Natural killer cell (primary cell): ENCODE results near the gene ZSWIM4. TPM values are rescaled to one million over a fixed set of nuclear protein-coding genes. Genes with fewer than 3 reads are reported as not detected.
"Not testable (repeated sequence)": the region's sequence is repeated elsewhere in the genome, so short reads cannot be mapped to it uniquely, and the experiment has no call there.

Source experiments
- ATAC-seq, 3 donors: fragments of 150-1000 bp in 2 of 3; fragments of 200-7000 bp in 1 of 3; cut with Tn5 transposase; 1 replicate in 1 of 3; 2 replicates in 2 of 3; pipeline ENCODE4 v1.10.0; 2021; ENCODE audit warnings: mild to moderate bottlenecking in 2 of 3, moderate library complexity in 2 of 3
- DNase-seq, 2 donors: peaks; one replicate each; pipeline versions ENCODE4 v3.0.0 to v3.0.0-alpha.2; 2013 to 2021; ENCODE audit warnings: mixed read lengths in 1 of 2
- H3K27ac ChIP-seq: one replicate; pipeline ENCODE4 v1.5.1; 2013; ENCODE audit warnings: mild to moderate bottlenecking, low read length
- H3K27me3 ChIP-seq: one replicate; pipeline ENCODE4 v1.6.1; 2013; ENCODE audit warnings: low read length; ENCODE audit not compliant: control insufficient read depth, insufficient read depth
- H3K36me3 ChIP-seq: one replicate; pipeline ENCODE4 v1.6.1; 2013; ENCODE audit warnings: low read length; ENCODE audit not compliant: control insufficient read depth, insufficient read depth
- H3K4me1 ChIP-seq: one replicate; pipeline ENCODE4 v1.6.1; 2013; ENCODE audit warnings: low read length; ENCODE audit not compliant: control insufficient read depth, insufficient read depth
- H3K4me3 ChIP-seq: one replicate; pipeline ENCODE4 v1.5.1; 2013; ENCODE audit warnings: low read length
- H3K9me3 ChIP-seq: one replicate; pipeline ENCODE4 v1.6.1; 2013; ENCODE audit warnings: low read length; ENCODE audit not compliant: control insufficient read depth, insufficient read depth
- H3K27ac Mint-ChIP-seq, 2 donors: one replicate each; pipeline ENCODE4 v1.8.0; 2022; ENCODE audit warnings: mild to moderate bottlenecking in 2 of 2, mixed read lengths in 2 of 2, moderate library complexity in 1 of 2
- H3K27me3 Mint-ChIP-seq, 2 donors: one replicate each; pipeline ENCODE4 v1.8.0; 2022; ENCODE audit warnings: low read depth in 2 of 2, mixed read lengths in 2 of 2
- H3K36me3 Mint-ChIP-seq: one replicate; pipeline ENCODE4 v1.8.0; 2022; ENCODE audit warnings: mixed read lengths
- H3K4me1 Mint-ChIP-seq, 2 donors: one replicate each; pipeline ENCODE4 v1.8.0; 2022; ENCODE audit warnings: mixed read lengths in 2 of 2
- H3K4me3 Mint-ChIP-seq: one replicate; pipeline ENCODE4 v1.8.0; 2022; ENCODE audit warnings: mild to moderate bottlenecking, moderate library complexity, mixed read lengths
- H3K9me3 Mint-ChIP-seq, 2 donors: one replicate each; pipeline ENCODE4 v1.8.0; 2022; ENCODE audit warnings: mixed read lengths in 2 of 2
- WGBS: methylation state at CpG from one replicate; pipeline ENCODE4 v1.1.7; 2013; ENCODE audit warnings: missing lambda C conversion rate; ENCODE audit not compliant: insufficient coverage; 5-methylcytosine and 5-hydroxymethylcytosine counted together
- intact Hi-C: fragments of 100-400 bp; cut with micrococcal nuclease; formaldehyde crosslinking; loops from one replicate; pipeline ENCODE4 v1.14.2; 2022
- total RNA-seq, 4 donors: library from RNA; stranded (reverse); fragments of 120-200 nt in 1 of 4; gene quantifications; one replicate each; pipeline versions ENCODE4 v1.2.3 to v1.2.4, GENCODE V29; 2013 to 2022
- TF ChIP-seq, protein P1 (sequence below): fragments of 200-600 bp; IDR thresholded peaks from one replicate; pipeline ENCODE4 v1.8.0; 2022; ENCODE audit warnings: antibody characterized with exemption

ZSWIM4 gene
- total RNA-seq, 3 donors from 2014 or later (not counting 1 experiment from before 2014, with no cell fraction given): 5.8 to 5.9 (median 5.9) TPM

- H3K4me3 Mint-ChIP-seq: peak overlapping the region; percentile 80
- no peaks in the 10 kb centered on the region for H3K27me3 Mint-ChIP-seq
- 71% methylated on average over 25 of the region's 26 CpGs for WGBS
- DNase-seq: peak; percentile 71 to 75
- peak overlapping the region; percentile 77 for H3K27ac ChIP-seq
- ATAC-seq: peak in 1 of 3 donors; percentile 16
- H3K36me3 ChIP-seq: no peaks in the 10 kb centered on the region
- peaks cover 43% of the 10 kb centered on the region for H3K4me1 ChIP-seq
- intact Hi-C loops: no loop called here
- H3K9me3 ChIP-seq: no peaks in the 10 kb centered on the region
- H3K27me3 ChIP-seq: no peaks in the 10 kb centered on the region
- no peaks in the 10 kb centered on the region for H3K9me3 Mint-ChIP-seq
- no peaks in the 10 kb centered on the region for H3K36me3 Mint-ChIP-seq
- peak overlapping the region; percentile 15 for H3K4me3 ChIP-seq
- TF ChIP-seq, protein P1, sequence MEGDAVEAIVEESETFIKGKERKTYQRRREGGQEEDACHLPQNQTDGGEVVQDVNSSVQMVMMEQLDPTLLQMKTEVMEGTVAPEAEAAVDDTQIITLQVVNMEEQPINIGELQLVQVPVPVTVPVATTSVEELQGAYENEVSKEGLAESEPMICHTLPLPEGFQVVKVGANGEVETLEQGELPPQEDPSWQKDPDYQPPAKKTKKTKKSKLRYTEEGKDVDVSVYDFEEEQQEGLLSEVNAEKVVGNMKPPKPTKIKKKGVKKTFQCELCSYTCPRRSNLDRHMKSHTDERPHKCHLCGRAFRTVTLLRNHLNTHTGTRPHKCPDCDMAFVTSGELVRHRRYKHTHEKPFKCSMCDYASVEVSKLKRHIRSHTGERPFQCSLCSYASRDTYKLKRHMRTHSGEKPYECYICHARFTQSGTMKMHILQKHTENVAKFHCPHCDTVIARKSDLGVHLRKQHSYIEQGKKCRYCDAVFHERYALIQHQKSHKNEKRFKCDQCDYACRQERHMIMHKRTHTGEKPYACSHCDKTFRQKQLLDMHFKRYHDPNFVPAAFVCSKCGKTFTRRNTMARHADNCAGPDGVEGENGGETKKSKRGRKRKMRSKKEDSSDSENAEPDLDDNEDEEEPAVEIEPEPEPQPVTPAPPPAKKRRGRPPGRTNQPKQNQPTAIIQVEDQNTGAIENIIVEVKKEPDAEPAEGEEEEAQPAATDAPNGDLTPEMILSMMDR: no peak
- H3K4me1 Mint-ChIP-seq: peaks cover 14 to 34% of the 10 kb centered on the region in 2 donors
- peak overlapping the region; percentile 80 to 100 for H3K27ac Mint-ChIP-seq
These were observed 55.9 kb downstream of the ZSWIM4 start for GRCh38 chr19:13850910-13851733.

GRCh38 chr19:13851734-13852114, 56.5 kb downstream of the ZSWIM4 start:
- DNase-seq, H3K36me3 ChIP-seq, H3K9me3 ChIP-seq, H3K27ac ChIP-seq, H3K27me3 Mint-ChIP-seq, intact Hi-C loops, H3K9me3 Mint-ChIP-seq, ATAC-seq, H3K4me3 ChIP-seq, H3K36me3 Mint-ChIP-seq, H3K4me3 Mint-ChIP-seq, H3K27me3 ChIP-seq: not testable (repeated sequence)
- peaks cover 37% of the 10 kb centered on the region for H3K4me1 ChIP-seq
- Mint-ChIP-seq H3K27ac (peak overlapping the region in 1 of 2 donors; percentile 100), H3K4me1 (peaks cover 8 to 28% of the 10 kb centered on the region in 2 donors)
- WGBS: 93% methylated on average over 3 of the region's 5 CpGs

DNA sequence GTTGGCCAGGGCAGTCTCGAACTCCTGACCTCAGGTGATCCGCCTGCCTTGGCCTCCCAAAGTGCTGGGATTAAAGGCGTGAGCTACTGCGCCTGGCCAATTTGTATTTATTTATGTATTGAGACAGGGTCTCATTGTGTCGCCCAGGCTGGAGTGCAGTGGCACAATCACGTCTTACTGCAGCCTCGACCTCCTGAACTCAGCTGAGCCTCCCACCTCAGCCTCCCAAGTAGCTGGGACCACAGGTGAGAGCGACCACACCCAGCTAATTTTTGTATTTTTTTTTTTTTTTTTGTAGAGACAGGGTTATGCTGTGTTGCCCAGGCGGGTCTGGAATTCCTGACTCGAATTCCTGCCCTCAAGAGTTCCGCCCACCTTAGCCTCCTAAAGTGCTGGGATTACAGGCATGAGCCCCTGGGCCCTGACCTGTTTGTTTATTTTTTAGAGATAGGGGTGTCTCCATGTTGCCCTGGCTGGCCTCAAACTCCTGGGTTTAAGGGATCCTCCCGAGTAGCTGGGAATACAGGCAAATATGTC, 57.0 kb downstream of the ZSWIM4 start:
- intact Hi-C loops, H3K27ac ChIP-seq, H3K9me3 Mint-ChIP-seq, H3K36me3 Mint-ChIP-seq, H3K9me3 ChIP-seq, ATAC-seq, H3K27me3 Mint-ChIP-seq, H3K36me3 ChIP-seq, H3K27me3 ChIP-seq, DNase-seq, H3K4me3 ChIP-seq, H3K4me3 Mint-ChIP-seq: not testable (repeated sequence)
- H3K27ac Mint-ChIP-seq: peak overlapping the region in 1 of 2 donors; percentile 100
- H3K4me1 ChIP-seq: peaks cover 32% of the 10 kb centered on the region
- 93% methylated on average over 10 of the region's 12 CpGs for WGBS
- H3K4me1 Mint-ChIP-seq: peaks cover 6 to 23% of the 10 kb centered on the region in 2 donors

DNA sequence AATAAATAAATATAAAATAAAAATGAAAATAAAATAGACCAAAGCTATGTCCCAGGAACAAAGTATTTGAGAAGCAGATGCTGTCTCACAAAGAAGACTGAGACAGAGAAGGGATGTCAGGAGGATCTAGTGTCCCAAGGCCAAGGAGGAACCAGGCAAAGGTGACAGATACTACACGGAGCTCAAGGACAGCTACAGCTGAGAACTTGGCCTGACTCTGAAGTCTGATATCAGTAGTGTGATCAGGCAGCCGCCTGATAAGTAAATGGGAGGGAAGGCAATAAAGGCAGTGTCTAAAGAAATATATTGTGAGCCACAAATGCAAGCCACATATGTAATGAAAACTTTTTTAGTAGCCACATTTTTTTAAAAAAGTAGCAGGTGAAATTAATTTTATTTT, 61.3 kb downstream of the ZSWIM4 start:
- Histone ChIP-seq H3K4me3 (no peak overlapping the region), H3K27me3 (no peaks in the 10 kb centered on the region), H3K36me3 (no peaks in the 10 kb centered on the region), H3K27ac (no peak overlapping the region), H3K4me1 (peaks cover 9% of the 10 kb centered on the region), H3K9me3 (no peaks in the 10 kb centered on the region)
- H3K27ac Mint-ChIP-seq: peak overlapping the region in 1 of 2 donors; percentile 59
- intact Hi-C loops: no loop called here
- no peak for DNase-seq
- peaks cover 1 to 14% of the 10 kb centered on the region in 2 donors for H3K4me1 Mint-ChIP-seq
- TF ChIP-seq, protein P1: no peak
- ATAC-seq: no peak
- no peaks in the 10 kb centered on the region for H3K27me3 Mint-ChIP-seq
- WGBS: 82% methylated on average over 2 of the region's 2 CpGs
- no peaks in the 10 kb centered on the region for H3K9me3 Mint-ChIP-seq
- H3K36me3 Mint-ChIP-seq: no peaks in the 10 kb centered on the region
- H3K4me3 Mint-ChIP-seq: no peak overlapping the region
